MCF 10A (cell line): ENCODE results near the gene NR2F1-AS1. TPM values are rescaled to one million over a fixed set of nuclear protein-coding genes. Genes with fewer than 3 reads are reported as not detected.

Experiments used
- BruUV-seq: library from RNA; stranded (reverse); fragments of 400-500 nt; replicated peaks from 2 replicates; lab custom pipeline; 2021; lab: Mats Ljungman, UMichigan
- CTCF ChIA-PET: fragments of 300-600 bp; sonication (Branson Sonifier 250); formaldehyde crosslinking; extraction: SDS; loops from one replicate; lab custom pipeline; 2021; ENCODE audit warnings: antibody characterized with exemption, inconsistent platforms; lab: Yijun Ruan, JAX
- POLR2A ChIA-PET: fragments of 300-600, 350-650 bp; sonication (Branson Sonifier 250); formaldehyde crosslinking; extraction: SDS; loops from one replicate; lab custom pipeline; 2020; ENCODE audit warnings: antibody characterized with exemption, inconsistent platforms; lab: Yijun Ruan, JAX
- DNase-seq: peaks from one replicate; pipeline ENCODE4 v3.0.0-alpha.2; 2018; ENCODE audit not compliant: unreplicated experiment
- H3K27ac Mint-ChIP-seq: one replicate; pipeline ENCODE4 v1.8.0; 2022; ENCODE audit warnings: mild to moderate bottlenecking, low read depth, mixed read lengths; ENCODE audit not compliant: unreplicated experiment
- H3K27me3 Mint-ChIP-seq: one replicate; pipeline ENCODE4 v1.8.0; 2022; ENCODE audit warnings: mixed read lengths; ENCODE audit not compliant: insufficient read depth, unreplicated experiment
- H3K36me3 Mint-ChIP-seq: one replicate; pipeline ENCODE4 v1.8.0; 2022; ENCODE audit warnings: mild to moderate bottlenecking, moderate library complexity, mixed read lengths; ENCODE audit not compliant: insufficient read depth, unreplicated experiment
- H3K4me1 Mint-ChIP-seq: one replicate; pipeline ENCODE4 v1.8.0; 2022; ENCODE audit warnings: mixed read lengths; ENCODE audit not compliant: insufficient read depth, unreplicated experiment
- H3K4me3 Mint-ChIP-seq: one replicate; pipeline ENCODE4 v1.8.0; 2022; ENCODE audit warnings: mild to moderate bottlenecking, moderate library complexity, mixed read lengths; ENCODE audit not compliant: unreplicated experiment
- H3K9me3 Mint-ChIP-seq: one replicate; pipeline ENCODE4 v1.8.0; 2022; ENCODE audit warnings: mixed read lengths; ENCODE audit not compliant: unreplicated experiment
- CTCF ChIP-seq: fragments of 200-600 bp; IDR thresholded peaks from one replicate; pipeline ENCODE4 v1.8.0; 2022; ENCODE audit warnings: antibody characterized with exemption, mild to moderate bottlenecking; ENCODE audit not compliant: unreplicated experiment
- intact Hi-C: fragments of 100-400 bp; cut with micrococcal nuclease; formaldehyde crosslinking; loops from 2 replicates; pipeline ENCODE4 v1.14.1; 2022
- total RNA-seq: library from RNA; stranded (reverse); gene quantifications from 2 replicates; pipeline ENCODE4 v1.2.3, GENCODE V29; 2022

NR2F1-AS1 gene
- total RNA-seq, 1 experiment from 2014 or later = 3.2 TPM

GRCh38 chr5:93596676-93597490 is 15.9 kb upstream of the NR2F1-AS1 start:
- intact Hi-C loops = no loop called here
- peak; percentile 79 for DNase-seq

GRCh38 chr5:93596310-93596675 is 15.3 kb upstream of the NR2F1-AS1 start:
- no TSS peak for BruUV-seq
- H3K4me3 Mint-ChIP-seq = no peak overlapping the region
- H3K27ac Mint-ChIP-seq = no peak overlapping the region
- ChIA-PET POLR2A (no interaction called here), CTCF (interaction anchor here (0.6 to 6.3 kb wide), 2 partner anchors 12 to 993 kb away, joined by 3 to 36 read pairs; no protein-coding TSS in a partner anchor)
- H3K36me3 Mint-ChIP-seq = no peaks in the 10 kb centered on the region
- no peak for DNase-seq
- TF ChIP-seq CTCF = no peak
- H3K4me1 Mint-ChIP-seq = no peaks in the 10 kb centered on the region
- no peaks in the 10 kb centered on the region for H3K9me3 Mint-ChIP-seq
- H3K27me3 Mint-ChIP-seq = no peaks in the 10 kb centered on the region
- intact Hi-C loops = no loop called here

More at GRCh38 chr5:93596676-93597490, 15.9 kb upstream of the NR2F1-AS1 start:
- Mint-ChIP-seq H3K36me3 (no peaks in the 10 kb centered on the region), H3K27ac (no peak overlapping the region), H3K27me3 (no peaks in the 10 kb centered on the region), H3K9me3 (no peaks in the 10 kb centered on the region), H3K4me3 (no peak overlapping the region), H3K4me1 (no peaks in the 10 kb centered on the region)
- ChIA-PET CTCF (interaction anchor here (1.0 to 6.3 kb wide), 3 partner anchors 11 to 670 kb away, joined by 3 to 36 read pairs (median 3); no protein-coding TSS in a partner anchor), POLR2A (no interaction called here)
- TF ChIP-seq CTCF = no peak
- no TSS peak for BruUV-seq

GRCh38 chr5:93595420-93596147 is 14.6 kb upstream of the NR2F1-AS1 start:
- Mint-ChIP-seq H3K36me3 (no peaks in the 10 kb centered on the region), H3K9me3 (no peaks in the 10 kb centered on the region), H3K27ac (no peak overlapping the region), H3K4me1 (no peaks in the 10 kb centered on the region), H3K27me3 (no peaks in the 10 kb centered on the region), H3K4me3 (no peak overlapping the region)
- CTCF ChIA-PET = interaction anchor here (0.6 to 6.3 kb wide), 2 partner anchors 13 to 994 kb away, joined by 3 to 36 read pairs; no protein-coding TSS in a partner anchor
- POLR2A ChIA-PET = no interaction called here
- no peak for TF ChIP-seq CTCF
- intact Hi-C loops = no loop called here
- no TSS peak for BruUV-seq
- no peak for DNase-seq
